Stomach smooth muscle (tissue), 2 donors: ENCODE data around the gene KCNC3.

ENCODE experiments used
- H3K27ac ChIP-seq: one replicate; pipeline ENCODE4 v1.7.0; 2013; ENCODE audit warnings: mild to moderate bottlenecking, low read length, inconsistent platforms
- H3K27me3 ChIP-seq, 2 donors: one replicate each; pipeline ENCODE4 v1.7.0; 2013; ENCODE audit warnings: low read length in 2 of 2; ENCODE audit not compliant: insufficient read depth in 2 of 2, control insufficient read depth in 1 of 2
- H3K36me3 ChIP-seq, 2 donors: one replicate each; pipeline ENCODE4 v1.7.0; 2013; ENCODE audit warnings: low read length in 2 of 2; ENCODE audit not compliant: control insufficient read depth in 2 of 2, insufficient read depth in 2 of 2
- H3K4me1 ChIP-seq: one replicate; pipeline ENCODE4 v1.7.0; 2013; ENCODE audit warnings: low read length; ENCODE audit not compliant: control insufficient read depth, insufficient read depth
- H3K4me3 ChIP-seq, 2 donors: one replicate each; pipeline ENCODE4 v1.7.0; 2013; ENCODE audit warnings: low read length in 2 of 2
- H3K9ac ChIP-seq, 2 donors: one replicate each; pipeline ENCODE4 v1.7.0; 2013; ENCODE audit warnings: low read length in 2 of 2, mild to moderate bottlenecking in 1 of 2
- H3K9me3 ChIP-seq, 2 donors: one replicate each; pipeline ENCODE4 v1.7.0; 2013; ENCODE audit warnings: low read length in 2 of 2; ENCODE audit not compliant: control insufficient read depth in 2 of 2
- donor health status: healthy.
- donor health status: Pancreatic carcinoma.

Gene KCNC3

DNA sequence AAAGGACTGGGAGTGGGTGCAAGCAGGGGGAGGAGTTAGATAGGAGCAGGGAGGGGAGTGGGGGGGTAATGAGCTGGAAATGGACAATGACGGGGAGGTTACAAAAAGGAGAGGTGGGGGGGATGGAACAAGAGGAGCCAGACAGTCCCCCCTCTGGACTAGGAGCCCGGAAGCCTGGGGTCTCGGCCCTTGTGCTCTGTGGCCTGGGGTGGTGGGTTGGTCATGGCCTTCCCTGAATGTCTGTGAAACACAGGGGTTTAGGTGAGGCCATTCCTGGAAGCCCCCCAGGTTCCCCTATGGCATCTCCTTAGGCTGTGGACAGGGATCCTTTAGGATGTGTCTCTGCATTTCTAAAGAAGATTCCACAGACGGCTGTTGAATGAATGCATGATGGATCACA is 12.1 kb downstream of the KCNC3 start:
- no peaks in the 10 kb centered on the region for H3K4me1 ChIP-seq
- no peaks in the 10 kb centered on the region for H3K36me3 ChIP-seq
- no peak overlapping the region for H3K9ac ChIP-seq
- H3K27ac ChIP-seq = no peak overlapping the region
- no peaks in the 10 kb centered on the region for H3K9me3 ChIP-seq
- peaks cover 27 to 40% of the 10 kb centered on the region in 2 donors for H3K27me3 ChIP-seq
- H3K4me3 ChIP-seq = no peak overlapping the region

GRCh38 chr19:50315773-50316448 is 13.3 kb downstream of the KCNC3 start:
- Histone ChIP-seq H3K9me3 (no peaks in the 10 kb centered on the region), H3K36me3 (no peaks in the 10 kb centered on the region), H3K9ac (no peak overlapping the region), H3K4me3 (no peak overlapping the region), H3K4me1 (no peaks in the 10 kb centered on the region), H3K27me3 (peaks cover 31 to 47% of the 10 kb centered on the region in 2 donors), H3K27ac (no peak overlapping the region)

GRCh38 chr19:50314724-50315708 is 14.2 kb downstream of the KCNC3 start:
- H3K4me1 ChIP-seq = no peaks in the 10 kb centered on the region
- H3K27me3 ChIP-seq = peaks cover 36 to 47% of the 10 kb centered on the region in 2 donors
- H3K9ac ChIP-seq = no peak overlapping the region
- no peaks in the 10 kb centered on the region for H3K9me3 ChIP-seq
- no peaks in the 10 kb centered on the region for H3K36me3 ChIP-seq
- H3K27ac ChIP-seq = no peak overlapping the region
- no peak overlapping the region for H3K4me3 ChIP-seq

DNA sequence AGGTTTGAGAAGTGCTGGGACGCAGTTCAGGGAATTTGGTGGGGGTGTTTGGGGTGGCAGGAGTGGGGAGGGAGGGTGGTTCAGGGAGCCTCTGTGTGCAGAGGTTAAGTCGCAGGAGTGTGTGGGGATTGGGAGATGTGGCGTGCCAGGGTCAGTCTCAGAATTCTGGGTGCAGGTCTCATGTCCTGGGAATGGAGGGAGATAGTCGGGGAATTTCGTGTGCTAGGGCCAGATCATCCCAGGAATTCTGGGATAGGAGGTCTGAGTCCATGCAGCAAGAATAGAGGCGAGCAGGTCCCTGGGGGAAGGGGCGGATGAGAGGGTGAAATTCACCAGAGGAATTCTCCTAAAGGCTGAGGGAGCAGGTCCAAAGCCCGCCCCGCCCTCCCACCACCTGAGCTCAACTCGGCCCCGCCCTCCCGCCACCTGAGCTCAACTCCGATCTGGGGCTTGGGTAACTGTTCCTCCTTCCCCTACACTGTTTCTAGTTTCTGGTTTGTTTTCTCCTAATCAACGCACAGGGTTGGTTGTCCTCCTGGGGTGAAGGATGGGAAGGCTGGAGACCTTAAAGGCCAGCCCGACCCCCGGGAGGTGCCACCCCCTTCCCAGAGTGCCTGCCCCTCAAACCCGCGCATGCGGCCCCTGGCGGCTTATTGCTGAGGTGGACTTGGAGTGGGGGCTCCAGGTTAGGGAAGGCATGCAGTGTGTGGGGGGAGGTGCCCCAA is 15.2 kb downstream of the KCNC3 start:
- Histone ChIP-seq H3K9ac (no peak overlapping the region), H3K27ac (no peak overlapping the region), H3K36me3 (no peaks in the 10 kb centered on the region), H3K4me3 (no peak overlapping the region), H3K27me3 (peaks cover 30 to 47% of the 10 kb centered on the region in 2 donors), H3K9me3 (no peaks in the 10 kb centered on the region), H3K4me1 (no peaks in the 10 kb centered on the region)

DNA sequence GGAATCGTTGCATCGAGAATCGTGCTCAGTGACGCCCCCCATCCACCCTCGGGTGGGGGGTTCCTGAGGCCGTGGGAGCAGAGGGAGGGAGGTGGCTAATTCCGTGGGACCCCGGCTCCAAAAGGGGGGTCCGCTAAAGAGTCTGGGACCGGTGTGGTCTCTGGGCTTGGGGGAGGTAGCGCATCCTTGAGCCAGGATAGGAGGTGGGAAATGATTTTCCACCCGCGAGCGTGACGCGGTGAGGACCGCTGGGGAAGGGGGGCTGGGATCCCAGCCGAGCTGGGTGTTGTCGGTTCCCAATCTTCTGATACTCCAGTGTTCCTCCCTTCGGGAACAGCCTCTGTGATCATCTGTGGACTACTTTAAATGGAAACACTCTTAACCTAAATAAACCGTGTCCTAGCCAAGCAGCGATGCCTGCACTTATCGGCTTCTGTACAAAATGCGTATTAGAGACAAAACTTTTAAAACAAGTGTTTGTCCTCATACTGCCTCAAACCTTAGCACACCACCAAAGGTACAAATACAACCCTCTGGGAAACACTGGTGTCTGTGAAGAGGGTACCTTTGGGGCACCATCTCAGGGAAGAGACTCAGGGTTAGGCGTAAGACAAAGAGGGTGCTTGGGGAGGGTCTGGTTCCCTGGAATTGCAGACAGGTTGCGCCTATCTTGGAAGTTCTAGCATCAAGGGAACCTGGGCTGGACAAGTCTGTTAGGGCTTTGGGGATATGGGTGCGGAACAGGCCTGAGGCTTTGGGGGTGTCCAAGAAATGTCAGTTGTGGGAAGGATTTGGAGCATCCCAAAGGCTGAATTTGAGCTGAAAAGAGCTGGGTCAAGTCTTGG is 16.0 kb downstream of the KCNC3 start:
- peaks cover 30 to 47% of the 10 kb centered on the region in 2 donors for H3K27me3 ChIP-seq
- no peak overlapping the region for H3K27ac ChIP-seq
- peaks cover 0 to 2% of the 10 kb centered on the region in 2 donors for H3K9me3 ChIP-seq
- no peak overlapping the region for H3K4me3 ChIP-seq
- no peaks in the 10 kb centered on the region for H3K36me3 ChIP-seq
- H3K9ac ChIP-seq = no peak overlapping the region
- no peaks in the 10 kb centered on the region for H3K4me1 ChIP-seq

DNA sequence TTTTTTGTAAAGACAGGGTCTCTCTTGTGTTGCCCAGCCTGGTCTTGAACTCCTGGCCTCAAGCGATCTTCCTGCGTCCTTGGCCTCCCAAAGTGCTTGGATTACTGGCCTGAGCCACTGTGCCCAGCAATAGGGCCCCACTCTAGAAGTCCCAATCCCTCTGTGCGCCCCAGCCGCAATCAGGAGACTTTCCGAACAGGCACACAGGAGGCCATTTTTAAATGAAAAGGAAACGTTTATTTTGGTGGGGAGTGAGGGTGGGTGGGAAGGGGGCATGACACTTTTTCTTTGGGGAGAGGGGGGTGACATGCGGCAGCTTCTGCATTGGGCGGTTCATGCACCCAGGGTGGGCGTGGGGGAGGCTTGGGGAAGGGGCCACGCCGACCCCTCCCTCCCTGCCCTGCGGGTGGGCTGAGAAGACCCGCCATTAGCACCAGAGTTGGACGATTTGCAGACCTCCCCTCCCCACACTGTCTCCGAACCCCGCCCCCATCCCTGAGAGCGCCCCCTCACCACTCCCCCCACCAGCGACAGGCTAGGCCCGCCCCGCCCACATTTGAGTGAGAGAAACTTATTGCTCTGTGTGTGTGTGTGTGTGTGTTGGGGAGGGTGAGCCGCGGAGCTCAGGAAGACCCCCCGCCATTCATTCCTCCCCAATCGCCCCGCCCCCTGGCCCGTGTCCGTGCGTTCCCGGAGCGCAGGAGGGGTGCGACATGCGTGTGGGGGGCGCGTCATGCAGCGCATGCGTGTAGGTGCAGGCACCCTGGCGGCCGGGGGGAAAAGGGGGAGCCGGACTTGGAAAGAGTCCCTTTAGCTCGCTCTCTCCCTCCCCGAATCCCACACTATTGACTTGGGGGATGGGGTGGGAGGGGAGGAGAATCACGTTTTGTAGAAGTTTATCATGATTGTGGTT is 17.2 kb downstream of the KCNC3 start:
- peaks cover 26 to 47% of the 10 kb centered on the region in 2 donors for H3K27me3 ChIP-seq
- no peak overlapping the region for H3K9ac ChIP-seq
- no peak overlapping the region for H3K27ac ChIP-seq
- no peaks in the 10 kb centered on the region for H3K4me1 ChIP-seq
- no peaks in the 10 kb centered on the region for H3K36me3 ChIP-seq
- H3K9me3 ChIP-seq = peaks cover 7% of the 10 kb centered on the region in 2 donors
- no peak overlapping the region for H3K4me3 ChIP-seq

GRCh38 chr19:50310759-50311465 is 18.3 kb downstream of the KCNC3 start:
- Histone ChIP-seq H3K36me3 (no peaks in the 10 kb centered on the region), H3K27me3 (peaks cover 29 to 44% of the 10 kb centered on the region in 2 donors), H3K4me1 (no peaks in the 10 kb centered on the region), H3K27ac (no peak overlapping the region), H3K4me3 (no peak overlapping the region), H3K9ac (no peak overlapping the region), H3K9me3 (peaks cover 7 to 11% of the 10 kb centered on the region in 2 donors)

DNA sequence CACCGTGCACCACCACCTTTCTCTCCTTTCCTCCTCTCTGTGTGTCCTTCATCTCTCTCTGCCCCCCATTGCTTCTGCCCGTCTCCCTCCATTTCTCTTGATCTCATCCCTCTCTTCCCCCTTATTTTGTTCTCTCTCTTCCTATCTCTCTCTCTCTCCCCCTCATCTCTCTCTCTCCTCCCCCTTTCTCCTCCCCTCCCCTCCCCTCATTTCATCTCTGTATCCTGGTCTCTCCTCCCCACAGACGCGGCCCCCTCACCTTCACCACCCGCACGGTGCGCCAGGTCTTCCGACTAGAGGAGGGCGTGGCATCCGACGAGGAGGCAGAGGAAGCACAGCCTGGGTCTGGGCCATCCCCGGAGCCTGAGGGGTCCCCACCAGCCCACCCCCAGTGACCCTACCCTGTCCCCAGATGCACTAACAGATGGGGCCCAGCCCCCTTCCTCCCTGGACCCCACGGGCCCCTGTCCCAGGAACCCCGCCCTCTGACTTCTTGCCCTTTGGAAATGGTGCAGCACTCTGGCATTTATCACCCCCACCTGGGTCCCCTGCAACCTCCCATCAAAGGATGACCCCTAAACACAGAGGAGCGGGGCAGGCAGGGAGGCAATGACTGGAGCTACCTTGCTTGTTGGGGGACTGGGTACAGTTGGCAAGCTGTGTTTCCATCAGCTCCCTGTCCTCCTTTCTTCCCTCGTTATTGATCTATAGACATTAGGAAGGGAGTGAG is 19.6 kb downstream of the KCNC3 start:
- Histone ChIP-seq H3K36me3 (no peaks in the 10 kb centered on the region), H3K9me3 (peaks cover 7 to 11% of the 10 kb centered on the region in 2 donors), H3K4me1 (no peaks in the 10 kb centered on the region), H3K27ac (no peak overlapping the region), H3K27me3 (peaks cover 27 to 35% of the 10 kb centered on the region in 2 donors), H3K4me3 (no peak overlapping the region), H3K9ac (no peak overlapping the region)
